GM10248 (cell line): ENCODE data around the gene GOLGA1.
"Not testable (repeated sequence)": the region's sequence is repeated elsewhere in the genome, so short reads cannot be mapped to it uniquely, and the experiment has no call there.

Experiments used
- CTCF ChIA-PET: fragments of 300-600 bp; sonication (Branson Sonifier 250); formaldehyde crosslinking; extraction: SDS; loops from one replicate; lab custom pipeline; 2021; ENCODE audit warnings: antibody characterized with exemption; lab: Yijun Ruan, JAX
- POLR2A ChIA-PET: fragments of 350-650 bp; sonication (Branson Sonifier 250); formaldehyde crosslinking; extraction: SDS; loops from one replicate; lab custom pipeline; 2020; ENCODE audit warnings: antibody characterized with exemption; lab: Yijun Ruan, JAX
- DNase-seq: peaks from one replicate; pipeline ENCODE4 v3.0.0; 2012; ENCODE audit errors: extremely low spot score
- CTCF ChIP-seq: IDR thresholded peaks from 2 replicates; pipeline ENCODE4 v1.5.1; 2012; ENCODE audit warnings: mild to moderate bottlenecking, low read depth; ENCODE audit errors: extremely low read depth, missing control alignments, control extremely low read depth

The GOLGA1 gene

GRCh38 chr9:124846969-124847368 lies 93.9 kb downstream of the GOLGA1 start:
- DNase-seq: no peak
- no peak for TF ChIP-seq CTCF
- ChIA-PET CTCF (interaction anchor here (1.2 to 26.0 kb wide), 4 partner anchors 34 to 119 kb away, joined by 3 to 814 read pairs (median 4); partner anchors contain the start of genes NR6A1 and OLFML2A), POLR2A (no interaction called here)

- ChIA-PET POLR2A (interaction anchor here (0.6 kb wide), 1 partner anchor 28 kb away, joined by 6 read pairs; no protein-coding TSS in a partner anchor), CTCF (interaction anchor here (1.2 to 26.0 kb wide), 4 partner anchors 11 to 72 kb away, joined by 3 to 814 read pairs (median 4); partner anchors contain the start of genes NR6A1 and OLFML2A)
- DNase-seq: not testable (repeated sequence)
Observed at GRCh38 chr9:124846467-124846866, 94.4 kb downstream of the GOLGA1 start.

GRCh38 chr9:124844291-124844690 lies 96.6 kb downstream of the GOLGA1 start:
- POLR2A ChIA-PET: no interaction called here
- CTCF ChIA-PET: interaction anchor here (11.6 to 26.0 kb wide), 2 partner anchors 7 to 70 kb away, joined by 172 to 814 read pairs; partner anchors contain the start of genes NR6A1, OLFML2A and WDR38
- no peak for TF ChIP-seq CTCF
- DNase-seq: no peak

GRCh38 chr9:124843456-124844034 lies 97.3 kb downstream of the GOLGA1 start:
- DNase-seq: no peak
- ChIA-PET CTCF (interaction anchor here (0.8 to 26.0 kb wide), 4 partner anchors 8 to 69 kb away, joined by 3 to 814 read pairs (median 90); partner anchors contain the start of genes NR6A1, OLFML2A and WDR38), POLR2A (no interaction called here)
- no peak for TF ChIP-seq CTCF

- POLR2A ChIA-PET: no interaction called here
- no peak for DNase-seq
- TF ChIP-seq CTCF: no peak
- CTCF ChIA-PET: interaction anchor here (0.8 to 26.0 kb wide), 11 partner anchors 9 to 122 kb away, joined by 3 to 814 read pairs (median 5); partner anchors contain the start of genes NR6A1, OLFML2A and WDR38
Observed at GRCh38 chr9:124841075-124841821, 99.6 kb downstream of the GOLGA1 start.

GRCh38 chr9:124840300-124840833 lies 100.5 kb downstream of the GOLGA1 start:
- ChIA-PET POLR2A (interaction anchor here (0.6 to 1.7 kb wide), 2 partner anchors 10 to 21 kb away, joined by 3 to 4 read pairs; partner anchors contain the start of genes ARPC5L and RPL35), CTCF (interaction anchor here (0.7 to 26.0 kb wide), 17 partner anchors 8 to 128 kb away, joined by 3 to 814 read pairs (median 4); partner anchors contain the start of genes NR6A1, OLFML2A and WDR38)
- no peak for DNase-seq
- TF ChIP-seq CTCF: peak; percentile 13
